WI38 (cell line): ENCODE measurements around the gene CKS2.

Experiments used
- H3K4me3 ChIP-seq: 2 replicates; pipeline ENCODE4 v1.5.1; 2011; ENCODE audit warnings: low read depth, mild to moderate bottlenecking, control low read depth, low read length
- CTCF ChIP-seq: IDR thresholded peaks from 2 replicates; pipeline ENCODE4 v1.5.1; 2012; ENCODE audit warnings: low read depth, mild to moderate bottlenecking, control low read depth, low read length

CKS2 gene

GRCh38 chr9:89350988-89351557 lies 40.1 kb downstream of the CKS2 start:
- TF ChIP-seq CTCF, result no peak
- H3K4me3 ChIP-seq, result no peak overlapping the region

- H3K4me3 ChIP-seq, result no peak overlapping the region
- no peak for TF ChIP-seq CTCF
These were observed 40.7 kb downstream of the CKS2 start for GRCh38 chr9:89351584-89352300.

GRCh38 chr9:89352451-89352850 lies 41.5 kb downstream of the CKS2 start:
- no peak for TF ChIP-seq CTCF
- no peak overlapping the region for H3K4me3 ChIP-seq

GRCh38 chr9:89352874-89353649 lies 42.1 kb downstream of the CKS2 start:
- no peak overlapping the region for H3K4me3 ChIP-seq

GRCh38 chr9:89353989-89354388 lies 43.0 kb downstream of the CKS2 start:
- no peak overlapping the region for H3K4me3 ChIP-seq

More at GRCh38 chr9:89352874-89353649, 42.1 kb downstream of the CKS2 start:
- TF ChIP-seq CTCF, result no peak

GRCh38 chr9:89354471-89354870 lies 43.5 kb downstream of the CKS2 start:
- H3K4me3 ChIP-seq, result no peak overlapping the region
- no peak for TF ChIP-seq CTCF

More at GRCh38 chr9:89353989-89354388, 43.0 kb downstream of the CKS2 start:
- TF ChIP-seq CTCF, result no peak

GRCh38 chr9:89356782-89357181 lies 45.8 kb downstream of the CKS2 start:
- H3K4me3 ChIP-seq, result no peak overlapping the region
- no peak for TF ChIP-seq CTCF
